IMR-90 (cell line): Measurements from ENCODE around the gene FXYD4. TPM values are rescaled to one million over a fixed set of nuclear protein-coding genes. Genes with fewer than 3 reads are reported as not detected.
"Not testable (repeated sequence)": the region's sequence is repeated elsewhere in the genome, so short reads cannot be mapped to it uniquely, and the experiment has no call there.

ENCODE experiments used
- ATAC-seq: fragments of 200-7000 bp; cut with Tn5 transposase; 2 replicates; pipeline ENCODE4 v1.9.1; 2020; ENCODE audit warnings: low read depth, mild to moderate bottlenecking, moderate library complexity
- BruUV-seq: library from RNA; stranded (reverse); fragments of 400-500 nt; replicated peaks from 2 replicates; lab custom pipeline; 2021; lab: Mats Ljungman, UMichigan
- CTCF ChIA-PET: fragments of 300-600 bp; formaldehyde crosslinking; extraction: SDS; loops from one replicate; lab custom pipeline; 2021; ENCODE audit warnings: antibody characterized with exemption; lab: Yijun Ruan, JAX
- POLR2A ChIA-PET: fragments of 300-600 bp; sonication (Branson Sonifier 250); formaldehyde crosslinking; loops from one replicate; lab custom pipeline; 2022; ENCODE audit warnings: antibody characterized with exemption; ENCODE audit not compliant: unreplicated experiment; lab: Charles Lee
- DNase-seq: peaks from one replicate; pipeline ENCODE4 v3.0.0; 2013
- H2AFZ ChIP-seq: replicated peaks from 2 replicates; pipeline ENCODE3; 2013; ENCODE audit warnings: low read length, mild to moderate bottlenecking; ENCODE audit not compliant: poor library complexity
- H2AK5ac ChIP-seq: 2 replicates; pipeline ENCODE4 v1.6.1; 2013; ENCODE audit warnings: low read depth, low read length, inconsistent platforms
- H2AK9ac ChIP-seq: replicated peaks from 2 replicates; pipeline ENCODE3; 2013; ENCODE audit warnings: mild to moderate bottlenecking, low read depth, low read length, moderate library complexity; ENCODE audit not compliant: poor library complexity
- H2BK120ac ChIP-seq: 2 replicates; pipeline ENCODE4 v1.6.1; 2013; ENCODE audit warnings: low read depth, low read length, inconsistent platforms
- H2BK15ac ChIP-seq: 3 replicates; pipeline ENCODE4 v1.6.1; 2013; ENCODE audit warnings: low read depth, low read length, inconsistent platforms
- H2BK20ac ChIP-seq: 2 replicates; pipeline ENCODE4 v1.6.1; 2013; ENCODE audit warnings: low read depth, mild to moderate bottlenecking, inconsistent platforms, low read length, moderate library complexity
- H2BK5ac ChIP-seq: 2 replicates; pipeline ENCODE4 v1.6.1; 2013; ENCODE audit warnings: mild to moderate bottlenecking, low read depth, low read length, inconsistent platforms; ENCODE audit not compliant: poor library complexity, severe bottlenecking
- H3K14ac ChIP-seq: replicated peaks from 2 replicates; pipeline ENCODE4 v1.6.1; 2013; ENCODE audit warnings: low read depth, low read length, inconsistent platforms
- H3K18ac ChIP-seq: 2 replicates; pipeline ENCODE4 v1.6.1; 2013; ENCODE audit warnings: low read depth, low read length, control low read depth
- H3K23ac ChIP-seq: 2 replicates; pipeline ENCODE4 v1.6.1; 2013; ENCODE audit warnings: low read depth, low read length, inconsistent platforms
- H3K27ac ChIP-seq: 2 replicates; pipeline ENCODE4 v1.5.1; 2013; ENCODE audit warnings: mild to moderate bottlenecking, control low read depth, low read length; ENCODE audit not compliant: insufficient read depth
- H3K27me3 ChIP-seq: 2 replicates; pipeline ENCODE4 v1.6.1; 2013; ENCODE audit warnings: low read length; ENCODE audit not compliant: control insufficient read depth, insufficient read depth
- H3K36me3 ChIP-seq: 2 replicates; pipeline ENCODE4 v1.6.1; 2013; ENCODE audit warnings: low read length, mixed read lengths; ENCODE audit not compliant: control insufficient read depth, insufficient read depth
- H3K4ac ChIP-seq: 2 replicates; pipeline ENCODE4 v1.6.1; 2013; ENCODE audit warnings: low read depth, low read length, inconsistent platforms
- H3K4me1 ChIP-seq: 2 replicates; pipeline ENCODE4 v1.6.1; 2013; ENCODE audit warnings: low read length, mixed read lengths; ENCODE audit not compliant: control insufficient read depth, insufficient read depth
- H3K4me2 ChIP-seq: 2 replicates; pipeline ENCODE4 v1.6.1; 2013; ENCODE audit warnings: low read depth, mild to moderate bottlenecking, control low read depth, low read length, moderate library complexity
- H3K4me3 ChIP-seq: 2 replicates; pipeline ENCODE4 v1.5.1; 2013; ENCODE audit warnings: low read depth, mild to moderate bottlenecking, control low read depth, low read length, moderate library complexity; ENCODE audit not compliant: insufficient read depth
- H3K56ac ChIP-seq: 2 replicates; pipeline ENCODE4 v1.6.1; 2013; ENCODE audit warnings: low read length, inconsistent platforms; ENCODE audit not compliant: insufficient read depth; ENCODE audit errors: extremely low read depth
- H3K79me1 ChIP-seq, 2 experiments: 2 replicates each; pipeline ENCODE4 v1.6.1; 2013; ENCODE audit warnings: low read length in 2 of 2, inconsistent platforms in 1 of 2, low read depth in 1 of 2
- H3K9ac ChIP-seq: 2 replicates; pipeline ENCODE4 v1.6.1; 2013; ENCODE audit warnings: low read depth, low read length, control low read depth
- H3K9me1 ChIP-seq: 2 replicates; pipeline ENCODE4 v1.6.1; 2013; ENCODE audit warnings: low read length, inconsistent platforms; ENCODE audit not compliant: insufficient read depth
- H3K9me3 ChIP-seq: 2 replicates; pipeline ENCODE4 v1.6.1; 2013; ENCODE audit warnings: low read length; ENCODE audit not compliant: control insufficient read depth, insufficient read depth
- H4K20me1 ChIP-seq: 2 replicates; pipeline ENCODE4 v1.6.1; 2013; ENCODE audit warnings: low read length, inconsistent platforms; ENCODE audit not compliant: insufficient read depth
- H4K5ac ChIP-seq: 2 replicates; pipeline ENCODE4 v1.6.1; 2013; ENCODE audit warnings: mild to moderate bottlenecking, low read depth, low read length, control low read depth
- H4K8ac ChIP-seq, 2 experiments: 2 replicates each; pipeline ENCODE4 v1.6.1; 2013; ENCODE audit warnings: low read depth in 2 of 2, low read length in 2 of 2, control low read depth in 1 of 2, inconsistent platforms in 1 of 2
- H4K91ac ChIP-seq: 2 replicates; pipeline ENCODE4 v1.6.1; 2013; ENCODE audit warnings: low read depth, low read length, inconsistent platforms; ENCODE audit not compliant: insufficient read depth
- BHLHE40 ChIP-seq: fragments of 150-350 bp; IDR thresholded peaks from 2 replicates; pipeline ENCODE4 v1.6.1; 2016; ENCODE audit warnings: mild to moderate bottlenecking, low read depth, low read length
- CEBPB ChIP-seq: IDR thresholded peaks from 2 replicates; pipeline ENCODE4 v1.6.1; 2012; ENCODE audit warnings: low read depth, low read length, improper control_type of control experiment
- CHD1 ChIP-seq: IDR thresholded peaks from 2 replicates; pipeline ENCODE4 v1.6.1; 2012; ENCODE audit warnings: low read depth, low read length, improper control_type of control experiment
- FOS ChIP-seq: fragments of 150-350 bp; IDR thresholded peaks from 2 replicates; pipeline ENCODE4 v1.6.1; 2016; ENCODE audit warnings: low read depth, low read length
- MXI1 ChIP-seq: IDR thresholded peaks from 2 replicates; pipeline ENCODE4 v1.6.1; 2012; ENCODE audit warnings: low read depth, mild to moderate bottlenecking, low read length, moderate library complexity, borderline replicate concordance
- NFE2L2 ChIP-seq: fragments of 150-350 bp; IDR thresholded peaks from 2 replicates; pipeline ENCODE4 v1.6.1; 2016; ENCODE audit warnings: low read depth, mild to moderate bottlenecking, low read length
- POLR2A ChIP-seq: IDR thresholded peaks from 2 replicates; pipeline ENCODE4 v1.6.1; 2012; ENCODE audit warnings: mild to moderate bottlenecking, low read depth, low read length
- RAD21 ChIP-seq: IDR thresholded peaks from 2 replicates; pipeline ENCODE4 v1.6.1; 2012; ENCODE audit warnings: low read length, improper control_type of control experiment
- RCOR1 ChIP-seq: IDR thresholded peaks from 2 replicates; pipeline ENCODE4 v1.6.1; 2012; ENCODE audit warnings: mild to moderate bottlenecking, low read length, improper control_type of control experiment; ENCODE audit not compliant: insufficient replicate concordance
- USF2 ChIP-seq: fragments of 150-350 bp; IDR thresholded peaks from 2 replicates; pipeline ENCODE4 v1.6.1; 2017; ENCODE audit warnings: mild to moderate bottlenecking, antibody characterized with exemption, low read length, low read depth
- WGBS, 2 experiments: methylation state at CpG; one replicate each; pipeline versions ENCODE4 v1.1.5 to v1.1.7; 2013; ENCODE audit warnings: missing lambda C conversion rate in 2 of 2; ENCODE audit not compliant: insufficient read length in 1 of 2; ENCODE audit errors: extremely low coverage in 2 of 2; 5-methylcytosine and 5-hydroxymethylcytosine counted together
- dilution Hi-C: fragments of 300-500 bp; cut with HindIII; formaldehyde crosslinking; loops from one replicate; pipeline ENCODE4 v1.14.3; 2018; ENCODE audit warnings: low sequenced_read_pairs; ENCODE audit not compliant: unreplicated experiment
- in situ Hi-C: fragments of 300-500 bp; cut with MboI; formaldehyde crosslinking; loops from 3 replicates; pipeline ENCODE4 v1.14.3; 2019; ENCODE audit warnings: low sequenced_read_pairs, inconsistent platforms, mixed read lengths
- intact Hi-C: fragments of 100-400 bp; cut with micrococcal nuclease; formaldehyde crosslinking; loops from 2 replicates; pipeline ENCODE4 v1.10.0; 2022
- polyA plus RNA-seq, 3 experiments: library from polyadenylated mRNA; depleted of rRNA; stranded (reverse); fragments of >200 nt; gene quantifications; 2 replicates each; pipeline ENCODE4 v1.2.3, GENCODE V29; 2012; ENCODE audit warnings: low replicate concordance in 1 of 3
- total RNA-seq: library from RNA; depleted of rRNA; stranded (reverse); fragments of >200 nt; gene quantifications from 2 replicates; pipeline ENCODE4 v1.2.3, GENCODE V29; 2012

Gene FXYD4
- total and polyA plus RNA-seq, 2 of the 4 experiments (the other 2 are of a cell fraction): not detected

- dilution Hi-C loops: no loop called here
- POLR2A ChIA-PET: no interaction called here
Measured at GRCh38 chr10:43327986-43328385, 43.5 kb upstream of the FXYD4 start.

GRCh38 chr10:43328810-43329209 is 42.6 kb upstream of the FXYD4 start:
- H3K4me1 ChIP-seq, CTCF ChIA-PET, H3K4me2 ChIP-seq, H4K20me1 ChIP-seq, H3K14ac ChIP-seq, H2BK15ac ChIP-seq, H3K18ac ChIP-seq, DNase-seq, H2BK20ac ChIP-seq, H2BK120ac ChIP-seq, H4K5ac ChIP-seq, H3K27ac ChIP-seq, H3K79me1 ChIP-seq, H3K9ac ChIP-seq, H2BK5ac ChIP-seq, BruUV-seq, intact Hi-C loops, H4K91ac ChIP-seq, H3K23ac ChIP-seq, H3K4ac ChIP-seq, H4K8ac ChIP-seq, H2AK5ac ChIP-seq, H3K9me1 ChIP-seq, dilution Hi-C loops, POLR2A ChIA-PET, ATAC-seq, H3K36me3 ChIP-seq, H2AFZ ChIP-seq, H3K4me3 ChIP-seq, H2AK9ac ChIP-seq, H3K56ac ChIP-seq, in situ Hi-C loops, H3K9me3 ChIP-seq: not testable (repeated sequence)
- 100% methylated on average over 1 of the region's 18 CpGs; no CpG with 5 or more reads in 1 of the 2 experiments for WGBS, 2 experiments
- peaks cover 15% of the 10 kb centered on the region for H3K27me3 ChIP-seq

More at GRCh38 chr10:43327986-43328385, 43.5 kb upstream of the FXYD4 start:
- H2BK5ac ChIP-seq: no peak overlapping the region
- H2AK5ac ChIP-seq: no peak overlapping the region
- no peak overlapping the region for H4K8ac ChIP-seq
- no TSS peak for BruUV-seq
- no peaks in the 10 kb centered on the region for H3K4me1 ChIP-seq
- H2BK15ac ChIP-seq: no peak overlapping the region
- no peaks in the 10 kb centered on the region for H3K36me3 ChIP-seq
- H2BK120ac ChIP-seq: no peak overlapping the region
- no peak overlapping the region for H2AFZ ChIP-seq
- no peak overlapping the region for H3K4me2 ChIP-seq
- H4K91ac ChIP-seq: no peak overlapping the region
- DNase-seq: no peak
- no peak overlapping the region for H3K23ac ChIP-seq
- no CpG with 5 or more reads among the region's 5 CpGs for WGBS, 2 experiments
- no peaks in the 10 kb centered on the region for H3K9me1 ChIP-seq
- H3K27me3 ChIP-seq: peaks cover 15% of the 10 kb centered on the region
- no peaks in the 10 kb centered on the region for H4K20me1 ChIP-seq
- no peak overlapping the region for H3K4ac ChIP-seq
- TF ChIP-seq RAD21 (no peak), RCOR1 (no peak), MXI1 (no peak), NFE2L2 (no peak), CHD1 (no peak), POLR2A (no peak), CEBPB (no peak), USF2 (no peak), FOS (no peak), BHLHE40 (no peak)
- no peak overlapping the region for H3K9ac ChIP-seq
- H3K27ac ChIP-seq: no peak overlapping the region
- no peak overlapping the region for H4K5ac ChIP-seq
- no peak overlapping the region for H3K18ac ChIP-seq
- H2BK20ac ChIP-seq: no peak overlapping the region
- CTCF ChIA-PET: no interaction called here
- H3K14ac ChIP-seq: no peak overlapping the region
- H3K56ac ChIP-seq: no peak overlapping the region
- H3K4me3 ChIP-seq: no peak overlapping the region
- no peak for ATAC-seq
- no peaks in the 10 kb centered on the region for H3K9me3 ChIP-seq
- intact Hi-C loops (no loop called here), in situ Hi-C loops (no loop called here)
- H2AK9ac ChIP-seq: no peak overlapping the region
- no peaks in the 10 kb centered on the region for H3K79me1 ChIP-seq
